Activated CD8-positive, alpha-beta memory T cell treated with anti-CD3 and anti-CD28 coated beads for 4 hours (primary cell): ENCODE measurements around the gene CES1.
"Not testable (repeated sequence)": the region's sequence is repeated elsewhere in the genome, so short reads cannot be mapped to it uniquely, and the experiment has no call there.

ENCODE experiments used
- DNase-seq, 2 donors: peaks; one replicate each; pipeline ENCODE4 v3.0.0-alpha.2; 2020; ENCODE audit warnings: low read depth in 2 of 2

CES1 gene

DNA sequence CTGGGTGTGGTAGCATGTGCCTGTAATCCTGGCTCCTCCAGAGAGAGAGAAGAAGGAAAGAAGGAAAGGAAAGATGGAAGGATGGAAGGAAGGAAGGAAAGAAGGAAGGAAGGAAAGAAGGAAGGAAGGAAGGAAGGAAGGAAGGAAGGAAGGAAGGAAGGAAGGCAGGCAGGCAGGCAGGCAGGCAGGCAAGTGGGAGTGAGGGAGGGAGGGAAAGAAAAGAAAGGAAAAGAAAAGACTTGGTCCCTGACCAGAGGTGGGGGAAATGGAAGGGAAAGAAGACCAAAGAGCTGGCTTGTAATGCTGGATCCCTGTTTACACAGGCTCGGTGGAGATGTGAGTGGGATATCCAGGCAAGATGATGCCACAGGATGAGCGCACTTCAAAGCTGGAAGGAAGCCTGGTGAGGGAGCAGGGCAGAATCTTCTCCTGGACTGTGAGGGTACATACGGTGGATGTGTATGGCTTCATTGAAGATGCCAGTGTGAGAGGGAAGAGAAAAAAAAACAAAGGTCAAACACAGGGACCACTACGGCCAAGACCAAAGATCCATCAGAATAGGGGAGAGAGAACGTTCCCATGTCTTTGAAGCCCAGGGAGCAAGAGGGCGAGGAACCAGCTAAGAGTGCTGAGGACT lies 2.1 kb downstream of the CES1 start:
- no peak for DNase-seq

DNA sequence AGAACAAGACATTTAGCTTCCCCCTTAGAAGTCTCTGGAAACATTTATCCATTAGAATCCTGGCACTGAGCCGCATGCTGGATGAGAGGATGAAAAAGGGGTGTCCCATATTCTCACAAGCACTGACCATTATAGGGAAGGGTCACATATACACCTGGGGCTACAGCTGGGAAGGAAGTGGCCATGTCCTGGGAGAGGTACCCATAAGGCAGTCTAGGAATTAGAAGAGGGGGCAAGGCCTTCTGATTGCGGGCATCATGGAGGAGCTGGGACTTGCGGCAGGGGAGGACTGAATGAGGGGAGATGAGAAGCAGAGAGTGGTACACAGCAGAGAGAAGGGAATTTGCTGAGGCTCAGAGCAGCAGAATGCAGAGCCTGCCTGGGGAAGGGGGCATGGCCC lies 3.7 kb downstream of the CES1 start:
- not testable (repeated sequence) for DNase-seq

DNA sequence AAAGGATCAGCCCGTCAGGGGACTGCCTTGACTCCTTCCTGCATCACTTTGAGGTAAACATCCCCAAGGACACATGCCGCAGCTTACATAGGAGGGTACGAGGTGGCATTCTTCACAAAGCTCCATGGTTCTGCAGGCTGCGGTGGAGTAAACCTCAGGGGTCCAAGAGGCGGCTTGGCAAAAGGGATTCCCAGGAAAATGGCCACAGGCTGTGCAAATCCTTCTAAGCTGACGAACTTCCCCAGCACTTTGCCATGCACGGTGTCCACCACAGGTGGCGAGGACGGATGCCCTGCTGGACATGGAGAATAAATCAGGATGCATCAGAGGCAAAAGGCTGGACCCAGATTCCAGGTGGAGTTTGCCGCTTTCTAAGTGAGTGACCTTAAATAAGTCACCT lies 4.2 kb downstream of the CES1 start:
- no peak for DNase-seq

DNA sequence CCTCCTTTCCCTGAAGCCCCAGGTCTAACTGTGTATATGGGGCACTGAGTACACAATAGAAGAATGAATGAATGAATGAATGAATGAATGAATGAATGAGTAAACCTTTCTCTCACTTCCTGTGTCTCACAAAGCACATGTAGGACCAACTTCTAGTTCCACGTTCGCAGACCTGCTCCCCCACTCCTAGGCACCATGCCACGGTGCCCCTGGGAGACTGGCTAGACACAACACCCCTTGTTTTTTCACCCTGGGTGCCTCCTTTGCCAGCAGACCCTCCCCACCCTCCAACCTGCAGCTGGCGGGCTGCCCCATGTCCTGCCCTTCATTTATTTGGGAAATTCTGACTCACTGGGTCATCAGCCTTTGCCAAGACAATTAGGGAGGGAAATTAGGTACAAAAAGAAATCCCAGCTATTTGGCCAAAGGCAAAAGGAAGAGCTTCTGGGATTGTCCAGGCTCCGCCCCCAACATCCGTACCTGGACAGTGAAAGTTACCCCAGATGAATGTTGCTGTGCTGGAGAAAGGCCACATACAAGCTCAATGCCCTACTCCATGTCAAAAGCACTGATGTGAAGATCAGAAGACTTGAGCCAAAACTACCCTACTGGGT lies 7.7 kb downstream of the CES1 start:
- DNase-seq: no peak

DNA sequence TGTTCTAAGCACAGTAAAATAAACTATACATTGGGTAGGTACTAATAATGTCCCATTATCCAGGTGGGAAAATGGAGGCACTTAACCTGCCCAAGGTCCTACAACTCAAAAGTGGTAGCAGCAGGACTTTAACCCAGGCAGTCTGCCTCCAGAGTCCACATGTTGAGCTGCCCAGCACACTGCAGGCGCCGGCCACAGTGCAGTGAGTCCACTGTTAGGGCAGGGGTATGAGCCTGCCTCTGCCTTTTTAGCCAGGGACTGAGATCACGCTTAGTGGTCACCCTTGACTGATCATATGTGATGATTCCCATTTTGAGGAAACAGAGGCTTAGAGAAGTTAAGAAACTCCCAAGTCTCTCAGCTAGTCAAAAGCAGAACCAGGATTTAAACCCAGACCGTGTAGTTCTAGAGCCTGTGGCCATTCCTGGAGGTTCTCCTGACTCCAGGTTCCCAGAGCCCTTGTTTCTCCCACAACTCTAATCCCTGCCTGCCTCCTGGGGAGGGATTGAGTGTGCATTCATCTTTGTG lies 8.4 kb downstream of the CES1 start:
- DNase-seq: no peak

DNA sequence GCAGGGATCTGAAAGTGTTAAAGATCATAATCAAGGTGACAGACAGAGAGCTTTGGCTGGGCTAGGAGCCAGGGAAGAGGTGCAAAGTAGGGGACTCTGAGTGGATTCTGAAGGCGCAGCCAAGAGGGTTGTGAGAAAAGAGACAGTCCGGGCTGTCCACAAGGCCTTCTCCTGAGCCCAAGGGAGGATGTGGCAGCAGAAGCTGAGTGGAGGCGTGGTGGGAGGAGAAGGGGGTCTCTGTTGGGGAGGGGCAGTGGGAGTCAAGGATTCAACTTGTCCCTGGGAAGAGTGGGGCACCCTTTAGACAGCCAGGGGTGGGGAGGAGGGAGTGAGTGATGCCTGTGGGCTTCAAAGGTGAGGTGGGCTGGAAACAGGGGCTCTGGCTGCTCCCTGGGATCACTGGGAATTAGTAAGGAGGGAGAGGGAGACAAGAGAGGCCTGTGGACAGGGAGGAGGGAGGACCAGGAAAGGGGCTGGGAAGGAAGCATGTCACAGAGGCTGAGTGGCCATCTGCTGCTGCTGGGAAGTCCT lies 10.6 kb downstream of the CES1 start:
- DNase-seq: no peak

DNA sequence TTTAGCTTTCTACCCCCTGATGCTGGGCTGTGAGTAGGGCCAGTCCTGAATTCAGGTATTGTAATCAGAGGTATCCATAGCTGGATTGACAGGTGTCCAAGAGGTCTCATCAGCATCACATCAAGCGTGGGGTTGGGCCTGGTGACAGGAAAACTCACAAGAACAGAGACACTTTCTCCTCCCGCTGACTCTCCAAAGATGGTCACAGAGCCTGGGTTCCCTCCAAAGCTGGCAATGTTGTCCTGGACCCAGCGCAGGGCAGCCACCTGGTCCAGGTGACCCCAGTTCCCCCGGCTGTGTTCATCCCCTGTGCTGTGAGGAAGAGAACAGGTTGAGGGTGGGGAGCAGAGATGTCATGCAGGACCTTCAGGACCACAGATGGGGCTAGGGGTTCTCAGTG lies 11.7 kb downstream of the CES1 start:
- no peak for DNase-seq

DNA sequence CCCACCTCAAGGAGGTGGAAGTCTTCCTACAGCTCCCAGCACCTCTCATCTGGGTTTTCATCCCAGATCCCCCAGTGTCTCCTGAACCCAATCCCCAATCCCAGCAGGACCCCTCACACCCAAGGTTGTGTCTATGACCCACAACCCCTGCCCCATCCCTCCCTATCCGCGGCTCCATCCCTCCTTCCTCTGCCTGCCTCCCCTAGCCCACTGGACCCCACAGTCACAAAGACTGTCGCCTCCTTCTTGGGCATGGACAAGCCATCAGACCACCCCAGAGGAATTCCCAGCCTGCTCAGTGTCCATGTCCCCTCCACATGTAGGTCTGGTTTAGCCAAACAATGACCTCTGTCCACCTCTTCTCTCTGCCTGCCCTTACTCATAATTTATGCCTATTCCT lies 12.3 kb downstream of the CES1 start:
- DNase-seq: no peak

DNA sequence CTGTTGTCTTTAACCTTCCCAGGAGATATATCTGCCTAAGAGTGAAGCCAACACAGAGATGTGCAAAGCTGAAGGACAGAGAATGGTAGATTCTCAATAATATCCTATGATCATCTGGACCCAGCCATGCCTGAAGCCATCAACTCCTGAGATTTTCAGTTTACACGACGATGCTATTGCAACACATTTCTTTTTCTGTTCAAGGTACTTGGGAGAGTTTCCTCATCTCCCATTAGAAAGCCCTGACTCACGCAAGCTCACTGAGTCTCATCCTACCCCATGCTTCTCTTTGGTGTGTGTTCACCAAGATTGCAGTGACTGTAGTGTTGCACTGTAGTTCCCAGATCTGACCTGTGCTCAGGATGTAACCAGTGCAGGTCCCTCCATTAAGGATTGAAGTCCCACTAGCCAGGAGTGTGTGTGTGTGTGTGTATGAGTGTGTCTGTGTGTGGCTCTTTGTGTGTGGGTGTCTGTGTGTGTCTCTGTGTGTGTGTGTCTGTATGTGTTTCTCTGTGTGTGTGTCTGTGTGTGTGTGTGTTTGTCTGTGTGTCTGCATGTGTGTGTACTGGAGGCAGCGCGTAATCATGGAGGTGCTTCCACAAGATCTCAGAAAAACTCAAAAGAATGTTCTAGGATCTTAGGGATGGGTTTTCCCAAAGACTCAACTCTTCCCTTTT lies 15.5 kb downstream of the CES1 start:
- no peak for DNase-seq

DNA sequence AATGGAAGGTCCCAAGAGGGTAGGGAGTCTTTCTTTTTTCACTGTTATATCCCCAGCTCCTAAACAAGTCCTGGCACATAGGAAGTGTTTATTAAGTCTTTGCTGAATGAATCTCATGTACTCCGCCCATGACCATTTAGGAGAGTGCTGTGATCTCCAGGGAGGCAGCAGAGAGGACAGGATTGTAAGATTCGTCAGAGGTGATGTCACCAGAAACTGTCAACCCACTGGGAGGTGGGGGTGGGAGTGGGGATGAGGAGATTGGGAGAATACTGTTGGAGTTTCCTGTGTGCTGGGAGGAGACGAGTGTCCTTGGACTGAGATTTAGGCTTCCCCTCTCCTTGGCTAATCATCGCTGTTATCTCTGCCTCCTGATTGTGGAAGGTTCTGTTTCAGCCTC lies 16.7 kb downstream of the CES1 start:
- DNase-seq: not testable (repeated sequence)

DNA sequence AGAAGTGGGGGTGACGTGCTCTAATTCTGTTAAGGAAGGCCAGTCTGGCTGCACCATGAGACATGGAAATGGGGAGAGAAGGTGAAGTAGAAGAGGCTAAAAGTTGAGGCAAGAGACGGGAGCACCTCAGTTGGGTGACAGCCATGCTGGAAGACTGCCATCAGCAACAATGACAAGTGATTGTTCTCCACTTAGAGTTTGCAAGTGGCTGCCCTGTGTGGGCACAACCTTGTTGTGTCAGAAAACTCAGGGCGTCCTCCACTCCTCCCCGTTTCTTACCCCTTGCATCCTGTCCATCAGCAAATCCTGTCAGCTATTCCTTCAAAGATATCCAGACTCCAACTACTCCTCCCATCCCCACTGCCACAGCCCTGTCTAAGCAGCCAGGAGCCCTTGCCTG lies 17.6 kb downstream of the CES1 start:
- DNase-seq: no peak

DNA sequence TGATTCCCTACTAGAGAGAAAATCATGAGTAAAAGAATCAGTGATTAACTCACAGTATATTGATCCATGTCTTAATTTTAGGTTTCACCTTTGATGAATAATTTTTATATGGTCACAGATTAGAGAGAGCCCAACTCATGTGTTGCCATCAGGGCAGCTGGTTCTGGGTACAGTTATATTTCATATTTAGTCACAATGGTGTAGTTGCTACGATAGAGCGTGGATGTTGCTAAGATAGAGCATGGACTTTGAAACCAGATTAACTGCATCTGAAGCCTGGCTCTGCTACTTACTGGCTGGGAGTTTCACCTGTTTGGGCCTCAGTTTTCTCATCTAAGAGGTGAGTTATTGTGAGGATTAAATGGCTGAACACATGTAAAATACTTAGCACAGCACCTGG lies 18.7 kb downstream of the CES1 start:
- DNase-seq: not testable (repeated sequence)

DNA sequence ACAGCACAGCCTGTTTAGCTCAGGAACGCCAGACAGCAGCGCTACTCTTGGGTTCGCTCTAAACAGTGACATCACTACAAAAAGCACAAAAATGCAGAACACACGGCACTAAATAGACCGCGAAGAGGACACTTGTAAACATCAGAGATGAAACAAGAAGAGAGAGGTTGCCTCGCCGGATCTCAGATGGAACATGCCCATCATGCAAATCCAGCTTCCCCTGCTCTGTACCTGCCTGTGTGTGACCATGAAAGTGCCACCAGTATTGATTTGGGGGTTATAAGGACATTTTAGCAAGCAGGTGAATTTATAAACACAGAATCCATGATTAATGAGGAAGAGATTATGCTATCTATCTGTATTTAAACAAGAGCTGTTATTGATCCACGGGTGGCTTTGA lies 19.2 kb downstream of the CES1 start:
- DNase-seq: not testable (repeated sequence)

DNA sequence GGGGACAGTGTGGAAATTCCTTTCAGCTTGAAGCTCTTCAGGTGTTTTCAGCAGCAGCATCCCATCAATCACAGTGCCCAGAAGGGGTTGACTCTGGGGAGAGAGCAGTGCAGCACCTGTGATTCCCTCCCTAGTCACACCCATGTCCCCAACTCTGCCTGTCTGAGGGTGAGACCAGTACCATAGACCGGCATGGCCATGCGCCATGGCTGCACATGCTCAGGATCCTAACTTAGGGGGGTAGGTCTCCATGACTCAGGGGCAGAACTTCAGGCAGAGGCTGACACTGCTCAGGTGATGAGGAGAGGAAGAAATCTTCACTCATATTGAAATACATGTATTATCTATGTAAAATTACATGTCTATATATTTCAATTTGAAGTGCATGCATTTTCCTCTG lies 19.9 kb downstream of the CES1 start:
- no peak for DNase-seq

DNA sequence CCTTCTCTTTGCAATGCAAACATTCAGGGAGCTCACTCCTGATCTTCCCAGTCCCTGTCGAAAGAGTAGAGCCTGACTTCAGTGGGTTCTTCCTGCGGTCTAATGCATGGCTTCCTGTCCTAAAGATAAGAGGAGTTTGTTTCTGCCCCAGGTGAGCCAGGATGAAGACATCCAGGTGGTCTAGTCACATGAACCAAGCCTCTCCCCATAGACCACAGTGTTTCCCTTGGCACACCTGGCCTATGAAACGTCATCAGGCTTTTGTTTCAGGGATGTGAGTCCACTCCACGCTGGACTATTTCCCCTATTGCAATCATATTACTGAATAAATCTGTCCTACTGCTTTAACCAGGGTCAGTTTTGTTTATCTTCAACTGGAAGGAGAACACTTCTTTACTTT lies 21.1 kb downstream of the CES1 start:
- no peak for DNase-seq

DNA sequence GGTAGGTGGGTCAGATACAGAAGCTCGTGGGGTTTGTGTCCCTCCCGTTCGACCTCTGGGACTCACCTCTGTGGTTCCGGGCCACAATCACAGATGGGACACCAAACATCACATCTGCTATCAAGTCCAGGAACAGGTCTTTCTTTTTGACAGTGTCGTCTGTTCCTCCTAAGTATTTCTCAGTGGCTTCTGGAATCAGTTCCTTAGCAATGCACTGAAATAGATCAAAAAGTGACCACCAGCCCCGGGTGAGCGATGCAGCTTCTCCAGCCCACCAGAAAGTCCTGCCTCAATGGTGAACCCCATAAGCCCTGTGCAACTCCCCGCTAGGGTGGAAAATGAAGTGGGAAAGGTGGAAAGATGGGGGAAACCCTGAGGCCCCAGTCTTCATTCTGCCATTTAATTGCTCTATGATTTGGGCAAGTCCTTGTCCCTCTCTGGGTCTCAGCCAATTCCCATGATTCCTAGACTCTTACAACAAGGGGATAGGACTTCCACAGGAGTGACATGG lies 22.4 kb downstream of the CES1 start:
- no peak for DNase-seq

DNA sequence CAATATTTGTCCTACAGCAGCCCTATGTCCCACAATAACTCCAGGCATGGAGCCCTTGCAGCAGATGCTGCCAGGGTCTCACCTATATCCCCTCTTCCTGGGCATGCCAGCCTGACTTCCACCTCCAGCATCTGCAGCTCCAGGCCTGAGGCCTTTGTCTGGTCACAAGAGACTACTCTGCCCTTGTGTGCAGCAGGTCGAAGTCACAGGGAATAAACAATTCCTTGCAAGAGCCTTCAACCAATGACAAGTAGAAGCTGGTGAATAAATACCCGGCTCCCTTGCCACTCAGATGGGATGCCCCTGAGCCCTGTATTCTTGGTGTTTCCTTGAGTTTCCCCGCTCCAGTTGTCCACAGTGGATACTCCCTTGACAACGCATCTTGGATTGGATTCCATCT lies 23.0 kb downstream of the CES1 start:
- DNase-seq: no peak

DNA sequence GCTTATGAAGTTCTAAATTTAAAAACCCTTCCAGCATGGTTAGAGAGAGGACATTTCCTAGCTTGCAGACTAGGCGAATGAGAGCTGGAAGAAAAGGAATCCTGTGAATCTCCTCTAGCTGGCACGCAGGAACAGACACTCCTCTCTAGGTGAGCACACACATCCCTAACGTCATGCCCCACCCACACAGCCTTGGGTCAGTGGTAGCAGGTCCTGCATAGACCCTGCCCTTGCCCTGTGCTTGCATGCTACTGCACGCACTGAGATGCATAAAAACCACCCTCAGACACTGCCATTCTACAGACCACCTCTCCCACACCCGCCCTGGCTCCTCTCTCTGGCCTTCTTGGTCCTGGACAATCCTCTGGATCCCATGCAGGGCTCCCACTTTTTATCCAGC lies 23.5 kb downstream of the CES1 start:
- no peak for DNase-seq

DNA sequence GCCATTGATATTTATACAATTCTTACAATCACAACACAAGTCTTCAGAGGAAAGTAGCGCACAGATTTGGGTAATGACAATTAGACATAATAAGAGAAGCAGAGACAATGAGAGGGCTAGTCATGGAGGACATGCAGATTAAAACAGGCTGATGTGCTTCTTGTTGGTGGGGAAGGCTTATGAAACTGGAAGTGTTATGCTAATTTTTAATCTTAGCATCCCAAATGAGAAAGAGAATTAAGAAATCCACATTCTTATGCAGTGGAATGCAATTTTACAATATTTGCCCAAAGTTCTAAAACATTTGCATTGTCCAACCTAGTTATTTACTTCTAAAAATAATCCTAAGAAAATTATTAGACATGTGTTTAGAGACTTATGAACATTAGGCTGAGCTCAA lies 24.6 kb downstream of the CES1 start:
- DNase-seq: not testable (repeated sequence)

DNA sequence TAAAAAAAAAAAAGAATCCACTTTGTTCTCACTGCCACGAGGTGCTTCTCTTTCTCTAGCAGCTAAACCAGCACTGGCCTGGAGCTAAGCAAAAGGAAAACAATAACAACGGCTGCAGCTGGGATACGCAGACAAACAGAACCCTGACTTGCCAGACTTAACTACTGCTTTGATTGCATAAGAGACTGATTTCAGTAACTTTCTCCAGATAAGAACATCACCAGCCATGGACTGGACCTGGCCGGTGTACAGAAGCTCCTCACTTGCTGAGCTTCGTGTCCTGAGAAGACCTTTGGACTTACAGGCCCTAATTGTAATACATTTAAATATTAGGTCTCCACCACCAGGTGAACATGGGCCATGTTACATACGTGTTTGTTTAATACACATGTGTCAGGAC lies 27.8 kb downstream of the CES1 start:
- DNase-seq: not testable (repeated sequence)

DNA sequence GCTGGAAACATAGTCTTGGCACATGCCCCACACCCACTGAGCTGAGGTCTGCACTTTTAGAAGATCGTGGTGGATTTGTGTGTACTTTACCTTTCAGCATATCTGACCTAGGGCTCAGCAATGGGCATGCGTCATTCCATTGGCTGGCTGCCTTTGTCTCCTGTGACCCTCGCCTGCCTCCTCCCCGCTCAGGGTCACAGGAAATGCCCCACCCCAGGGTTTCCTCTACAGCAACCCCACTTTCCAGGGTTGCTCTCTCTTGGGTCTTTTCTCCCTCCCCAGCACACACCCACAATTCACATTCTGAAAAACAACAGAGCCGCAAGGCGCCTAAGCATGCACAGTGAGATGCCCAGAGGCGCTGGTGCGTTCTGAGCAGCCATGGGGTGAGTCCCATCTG lies 29.2 kb downstream of the CES1 start:
- not testable (repeated sequence) for DNase-seq

DNA sequence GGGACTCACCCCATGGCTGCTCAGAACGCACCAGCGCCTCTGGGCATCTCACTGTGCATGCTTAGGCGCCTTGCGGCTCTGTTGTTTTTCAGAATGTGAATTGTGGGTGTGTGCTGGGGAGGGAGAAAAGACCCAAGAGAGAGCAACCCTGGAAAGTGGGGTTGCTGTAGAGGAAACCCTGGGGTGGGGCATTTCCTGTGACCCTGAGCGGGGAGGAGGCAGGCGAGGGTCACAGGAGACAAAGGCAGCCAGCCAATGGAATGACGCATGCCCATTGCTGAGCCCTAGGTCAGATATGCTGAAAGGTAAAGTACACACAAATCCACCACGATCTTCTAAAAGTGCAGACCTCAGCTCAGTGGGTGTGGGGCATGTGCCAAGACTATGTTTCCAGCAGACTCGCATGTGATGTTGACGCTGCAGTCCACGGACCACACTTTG lies 39.9 kb downstream of the CES1 start:
- not testable (repeated sequence) for DNase-seq

DNA sequence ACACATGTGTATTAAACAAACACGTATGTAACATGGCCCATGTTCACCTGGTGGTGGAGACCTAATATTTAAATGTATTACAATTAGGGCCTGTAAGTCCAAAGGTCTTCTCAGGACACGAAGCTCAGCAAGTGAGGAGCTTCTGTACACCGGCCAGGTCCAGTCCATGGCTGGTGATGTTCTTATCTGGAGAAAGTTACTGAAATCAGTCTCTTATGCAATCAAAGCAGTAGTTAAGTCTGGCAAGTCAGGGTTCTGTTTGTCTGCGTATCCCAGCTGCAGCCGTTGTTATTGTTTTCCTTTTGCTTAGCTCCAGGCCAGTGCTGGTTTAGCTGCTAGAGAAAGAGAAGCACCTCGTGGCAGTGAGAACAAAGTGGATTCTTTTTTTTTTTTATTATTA lies 41.4 kb downstream of the CES1 start:
- DNase-seq: not testable (repeated sequence)
